ENCODE data around the gene C4BPB.

C4BPB gene

DNA sequence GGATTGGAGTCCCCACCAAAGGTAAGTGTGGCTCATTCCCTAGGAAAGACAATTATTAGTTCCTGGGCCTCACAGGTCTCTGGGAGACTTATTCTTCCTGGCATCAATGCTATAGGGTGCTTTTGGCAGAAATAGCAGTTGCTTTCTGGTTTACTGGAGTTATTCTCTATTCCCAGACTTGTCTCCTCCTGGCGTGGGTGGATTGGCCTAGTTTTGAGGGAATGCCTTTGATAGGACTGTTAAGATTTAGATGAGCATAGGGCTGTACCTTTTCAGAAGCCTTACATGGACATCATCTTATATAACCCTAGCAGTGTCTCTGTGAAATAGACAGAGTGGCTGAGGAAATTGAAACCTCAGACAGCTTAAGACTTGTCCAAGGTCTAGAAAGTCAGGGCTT lies 26.6 kb upstream of the C4BPB start:
- TF ChIP-seq, protein P1, sequence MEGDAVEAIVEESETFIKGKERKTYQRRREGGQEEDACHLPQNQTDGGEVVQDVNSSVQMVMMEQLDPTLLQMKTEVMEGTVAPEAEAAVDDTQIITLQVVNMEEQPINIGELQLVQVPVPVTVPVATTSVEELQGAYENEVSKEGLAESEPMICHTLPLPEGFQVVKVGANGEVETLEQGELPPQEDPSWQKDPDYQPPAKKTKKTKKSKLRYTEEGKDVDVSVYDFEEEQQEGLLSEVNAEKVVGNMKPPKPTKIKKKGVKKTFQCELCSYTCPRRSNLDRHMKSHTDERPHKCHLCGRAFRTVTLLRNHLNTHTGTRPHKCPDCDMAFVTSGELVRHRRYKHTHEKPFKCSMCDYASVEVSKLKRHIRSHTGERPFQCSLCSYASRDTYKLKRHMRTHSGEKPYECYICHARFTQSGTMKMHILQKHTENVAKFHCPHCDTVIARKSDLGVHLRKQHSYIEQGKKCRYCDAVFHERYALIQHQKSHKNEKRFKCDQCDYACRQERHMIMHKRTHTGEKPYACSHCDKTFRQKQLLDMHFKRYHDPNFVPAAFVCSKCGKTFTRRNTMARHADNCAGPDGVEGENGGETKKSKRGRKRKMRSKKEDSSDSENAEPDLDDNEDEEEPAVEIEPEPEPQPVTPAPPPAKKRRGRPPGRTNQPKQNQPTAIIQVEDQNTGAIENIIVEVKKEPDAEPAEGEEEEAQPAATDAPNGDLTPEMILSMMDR (conservative IDR thresholded peaks at IDR 0.05) = no peak
- no peak overlapping the region for H3K27ac ChIP-seq

DNA sequence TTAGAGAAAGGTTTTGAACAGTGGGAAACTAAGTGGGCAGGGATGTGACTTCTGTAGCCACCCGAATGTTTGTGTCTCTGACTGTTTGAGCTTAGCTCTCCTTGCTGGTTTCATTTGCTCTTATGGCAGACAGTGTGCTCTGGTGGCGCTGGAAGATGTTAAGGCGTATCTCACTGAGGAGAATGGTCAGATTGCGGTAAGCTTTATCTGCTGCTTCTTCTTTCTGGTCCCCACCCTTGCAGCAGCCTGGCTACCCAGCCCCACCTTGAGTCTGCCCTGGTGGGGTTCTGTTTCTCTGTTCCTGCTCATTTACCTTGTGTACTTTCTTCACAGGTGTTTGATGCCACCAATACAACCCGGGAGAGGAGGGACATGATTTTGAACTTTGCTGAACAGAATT lies 25.6 kb upstream of the C4BPB start:
- H3K27ac ChIP-seq = no peak overlapping the region
- TF ChIP-seq, protein P1 (conservative IDR thresholded peaks at IDR 0.05) = no peak

DNA sequence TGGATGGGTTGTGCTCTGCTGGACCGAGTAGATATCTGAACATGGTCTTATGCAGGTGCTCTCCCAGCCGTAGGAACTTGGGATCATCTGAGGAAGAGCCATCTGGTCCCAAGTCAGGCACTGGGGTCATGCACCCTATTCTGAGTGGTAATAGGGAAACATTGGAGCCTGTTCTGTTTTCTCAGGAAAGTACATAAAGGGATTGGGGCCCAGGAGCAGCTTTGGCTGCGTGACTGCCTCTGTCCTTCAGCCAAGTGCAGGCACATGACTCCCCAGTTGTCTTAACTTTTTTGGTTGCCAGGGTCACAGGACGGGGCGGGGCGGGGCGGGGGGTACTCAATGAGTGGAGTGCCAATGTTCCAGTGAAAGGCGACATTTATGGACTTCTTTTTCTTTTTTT lies 24.1 kb upstream of the C4BPB start:
- TF ChIP-seq, protein P1 (conservative IDR thresholded peaks at IDR 0.05) = no peak
- no peak overlapping the region for H3K27ac ChIP-seq

DNA sequence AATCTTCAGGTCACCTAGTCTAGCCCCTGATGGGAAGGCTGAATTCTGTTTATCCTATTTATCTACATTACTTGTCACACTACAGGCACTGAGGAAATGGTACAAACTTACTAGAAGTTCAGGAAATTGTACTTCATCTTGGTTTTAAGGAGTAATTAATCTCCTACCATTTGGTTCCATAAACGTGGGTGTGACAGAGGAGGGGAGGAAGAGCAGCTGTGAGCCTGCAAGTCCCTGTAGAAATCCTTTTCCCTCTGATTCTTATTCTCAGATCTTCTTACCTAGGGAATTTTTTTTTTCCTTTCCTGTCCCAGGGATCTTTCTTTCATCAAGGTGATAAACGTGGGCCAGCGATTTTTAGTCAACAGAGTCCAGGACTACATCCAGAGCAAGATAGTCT lies 21.5 kb upstream of the C4BPB start:
- peak overlapping the region; percentile 40 for H3K27ac ChIP-seq
- TF ChIP-seq, protein P1 (conservative IDR thresholded peaks at IDR 0.05) = no peak

DNA sequence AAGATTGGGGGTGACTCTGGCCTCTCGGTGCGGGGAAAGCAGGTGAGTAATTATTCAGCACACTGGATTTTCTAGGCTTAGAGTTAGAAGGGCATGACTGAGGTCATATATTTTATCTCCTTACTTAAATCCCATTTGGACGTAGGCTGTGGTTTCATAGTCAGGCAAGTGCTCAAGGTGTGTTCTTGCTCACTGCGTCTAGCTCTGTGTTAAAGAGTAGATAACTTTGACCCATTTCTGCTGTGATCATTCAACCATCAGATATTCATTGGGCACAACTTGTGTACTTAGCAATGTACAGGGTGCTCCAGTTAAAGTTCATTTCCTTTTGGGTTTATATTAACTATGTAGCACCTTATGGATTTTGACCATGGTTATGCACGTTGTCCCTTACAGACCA lies 21.0 kb upstream of the C4BPB start:
- TF ChIP-seq, protein P1 (conservative IDR thresholded peaks at IDR 0.05) = no peak

DNA sequence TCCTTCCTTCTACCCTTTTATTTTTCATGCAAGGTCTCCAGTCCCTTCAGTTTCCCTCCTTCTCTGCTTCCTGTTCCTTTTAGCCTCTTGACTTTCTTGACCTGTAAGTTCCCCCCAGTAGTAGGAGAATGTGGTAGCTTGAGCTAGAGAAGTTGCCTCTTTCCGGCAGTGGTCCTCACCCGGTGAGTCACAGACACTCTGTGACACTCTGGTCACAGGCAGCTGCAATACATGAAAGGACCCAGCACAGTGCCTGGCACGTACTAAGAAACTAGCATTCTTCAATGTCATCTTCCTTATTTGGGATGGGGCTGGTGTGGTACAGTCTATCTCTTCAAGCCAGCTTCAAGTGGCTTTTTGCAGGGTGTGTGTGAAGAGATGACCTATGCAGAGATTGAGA lies 19.6 kb upstream of the C4BPB start:
- TF ChIP-seq, protein P1 (conservative IDR thresholded peaks at IDR 0.05) = no peak

More for the DNA sequence above, 21.0 kb upstream of the C4BPB start:
- H3K27ac ChIP-seq = peak overlapping the region; percentile 40

DNA sequence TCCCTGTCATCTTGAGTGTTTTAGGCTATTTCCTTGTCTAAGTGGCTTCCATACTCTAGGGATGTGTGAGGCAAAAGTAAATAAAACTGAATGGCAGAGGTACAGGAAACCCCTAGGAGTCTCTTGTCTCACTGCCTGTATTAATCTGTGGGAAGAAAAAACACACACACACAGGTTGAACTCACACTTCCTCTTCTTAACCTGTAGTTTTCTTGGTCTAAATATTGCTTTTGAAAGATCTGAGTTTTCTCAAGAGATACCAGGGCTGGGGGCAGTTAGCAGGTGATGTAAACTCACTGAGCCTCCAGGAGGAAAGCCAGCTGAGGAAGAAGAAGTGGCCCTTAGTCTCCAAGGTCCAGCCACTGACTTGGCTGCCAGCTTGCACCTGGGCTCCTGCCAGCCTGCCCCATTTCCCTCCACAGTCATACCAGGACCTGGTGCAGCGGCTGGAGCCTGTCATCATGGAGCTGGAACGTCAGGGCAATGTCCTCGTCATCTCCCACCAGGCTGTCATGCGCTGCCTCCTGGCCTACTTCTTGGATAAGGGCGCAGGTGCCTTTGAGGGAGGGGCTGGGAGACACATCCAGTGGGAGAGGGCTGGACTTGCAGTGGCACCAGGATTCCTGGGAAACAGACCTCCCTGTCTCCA lies 18.7 kb upstream of the C4BPB start:
- no peak overlapping the region for H3K27ac ChIP-seq
- TF ChIP-seq, protein P1 (conservative IDR thresholded peaks at IDR 0.05) = no peak

More for the DNA sequence above, 19.6 kb upstream of the C4BPB start:
- no peak overlapping the region for H3K27ac ChIP-seq

Data from VCaP (cell line).